Measurements from ENCODE around the gene MOB3C. TPM values are rescaled to one million over a fixed set of nuclear protein-coding genes. Genes with fewer than 3 reads are reported as not detected.

The MOB3C gene
- polyA plus RNA-seq, 1 donor from 2014 or later, result 0.41 TPM

DNA sequence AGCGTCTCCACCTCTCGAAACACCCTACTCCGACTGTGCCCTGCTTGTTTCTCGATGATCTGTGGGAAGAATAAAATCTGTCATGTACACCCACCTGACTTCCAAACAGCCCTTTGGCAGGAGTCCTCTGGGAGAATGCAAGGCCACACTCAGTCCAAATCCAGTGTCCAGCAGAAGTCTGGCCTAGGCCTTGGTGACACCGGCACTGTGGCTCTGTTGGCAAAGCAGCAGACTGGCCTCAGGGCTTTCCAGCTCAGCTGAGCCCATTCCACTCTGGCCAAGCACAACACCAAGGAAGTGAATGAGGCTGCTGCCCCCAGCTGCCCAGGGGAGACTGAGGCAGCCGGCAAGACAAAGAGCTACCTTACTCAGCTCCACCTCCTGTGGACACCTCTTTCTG lies 40.0 kb downstream of the MOB3C start:
- Histone ChIP-seq H3K27me3 (ENCODE audit: insufficient read depth, low read depth, low read length) (no peaks in the 10 kb centered on the region), H4K20me1 (ENCODE audit: insufficient read depth) (no peaks in the 10 kb centered on the region), H2AFZ (ENCODE audit: low read depth, low read length) (no peak overlapping the region), H3K4me3 (ENCODE audit: low read length) (no peak overlapping the region), H3K9me2 (ENCODE audit: insufficient read depth, low read length) (no peaks in the 10 kb centered on the region), H3K79me2 (replicated peaks; ENCODE audit: insufficient read depth, low read length) (no peaks in the 10 kb centered on the region), H3K36me3 (ENCODE audit: insufficient read depth, low read length) (no peaks in the 10 kb centered on the region), H3K4me2 (ENCODE audit: low read length) (no peak overlapping the region), H3K9me3 (ENCODE audit: low read length) (no peaks in the 10 kb centered on the region), H3K27ac (ENCODE audit: low read length) (no peak overlapping the region), H3K9ac (ENCODE audit: low read length) (no peak overlapping the region), H3F3A (ENCODE audit: insufficient read depth, low read length, poor library complexity, severe bottlenecking) (no peaks in the 10 kb centered on the region)
- TF ChIP-seq, protein P1, sequence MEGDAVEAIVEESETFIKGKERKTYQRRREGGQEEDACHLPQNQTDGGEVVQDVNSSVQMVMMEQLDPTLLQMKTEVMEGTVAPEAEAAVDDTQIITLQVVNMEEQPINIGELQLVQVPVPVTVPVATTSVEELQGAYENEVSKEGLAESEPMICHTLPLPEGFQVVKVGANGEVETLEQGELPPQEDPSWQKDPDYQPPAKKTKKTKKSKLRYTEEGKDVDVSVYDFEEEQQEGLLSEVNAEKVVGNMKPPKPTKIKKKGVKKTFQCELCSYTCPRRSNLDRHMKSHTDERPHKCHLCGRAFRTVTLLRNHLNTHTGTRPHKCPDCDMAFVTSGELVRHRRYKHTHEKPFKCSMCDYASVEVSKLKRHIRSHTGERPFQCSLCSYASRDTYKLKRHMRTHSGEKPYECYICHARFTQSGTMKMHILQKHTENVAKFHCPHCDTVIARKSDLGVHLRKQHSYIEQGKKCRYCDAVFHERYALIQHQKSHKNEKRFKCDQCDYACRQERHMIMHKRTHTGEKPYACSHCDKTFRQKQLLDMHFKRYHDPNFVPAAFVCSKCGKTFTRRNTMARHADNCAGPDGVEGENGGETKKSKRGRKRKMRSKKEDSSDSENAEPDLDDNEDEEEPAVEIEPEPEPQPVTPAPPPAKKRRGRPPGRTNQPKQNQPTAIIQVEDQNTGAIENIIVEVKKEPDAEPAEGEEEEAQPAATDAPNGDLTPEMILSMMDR (IDR thresholded peaks at IDR 0.05; ENCODE audit: poor library complexity, severe bottlenecking), result no peak
- TF ChIP-seq TAF1 (IDR thresholded peaks at IDR 0.05; ENCODE audit: low read depth), result no peak
- TF ChIP-seq MXI1 (conservative IDR thresholded peaks at IDR 0.05; ENCODE audit: poor library complexity, severe bottlenecking), result no peak
- TF ChIP-seq, protein P2, sequence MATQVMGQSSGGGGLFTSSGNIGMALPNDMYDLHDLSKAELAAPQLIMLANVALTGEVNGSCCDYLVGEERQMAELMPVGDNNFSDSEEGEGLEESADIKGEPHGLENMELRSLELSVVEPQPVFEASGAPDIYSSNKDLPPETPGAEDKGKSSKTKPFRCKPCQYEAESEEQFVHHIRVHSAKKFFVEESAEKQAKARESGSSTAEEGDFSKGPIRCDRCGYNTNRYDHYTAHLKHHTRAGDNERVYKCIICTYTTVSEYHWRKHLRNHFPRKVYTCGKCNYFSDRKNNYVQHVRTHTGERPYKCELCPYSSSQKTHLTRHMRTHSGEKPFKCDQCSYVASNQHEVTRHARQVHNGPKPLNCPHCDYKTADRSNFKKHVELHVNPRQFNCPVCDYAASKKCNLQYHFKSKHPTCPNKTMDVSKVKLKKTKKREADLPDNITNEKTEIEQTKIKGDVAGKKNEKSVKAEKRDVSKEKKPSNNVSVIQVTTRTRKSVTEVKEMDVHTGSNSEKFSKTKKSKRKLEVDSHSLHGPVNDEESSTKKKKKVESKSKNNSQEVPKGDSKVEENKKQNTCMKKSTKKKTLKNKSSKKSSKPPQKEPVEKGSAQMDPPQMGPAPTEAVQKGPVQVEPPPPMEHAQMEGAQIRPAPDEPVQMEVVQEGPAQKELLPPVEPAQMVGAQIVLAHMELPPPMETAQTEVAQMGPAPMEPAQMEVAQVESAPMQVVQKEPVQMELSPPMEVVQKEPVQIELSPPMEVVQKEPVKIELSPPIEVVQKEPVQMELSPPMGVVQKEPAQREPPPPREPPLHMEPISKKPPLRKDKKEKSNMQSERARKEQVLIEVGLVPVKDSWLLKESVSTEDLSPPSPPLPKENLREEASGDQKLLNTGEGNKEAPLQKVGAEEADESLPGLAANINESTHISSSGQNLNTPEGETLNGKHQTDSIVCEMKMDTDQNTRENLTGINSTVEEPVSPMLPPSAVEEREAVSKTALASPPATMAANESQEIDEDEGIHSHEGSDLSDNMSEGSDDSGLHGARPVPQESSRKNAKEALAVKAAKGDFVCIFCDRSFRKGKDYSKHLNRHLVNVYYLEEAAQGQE (IDR thresholded peaks at IDR 0.05; ENCODE audit: borderline replicate concordance), result no peak
- TF ChIP-seq SMC3 (conservative IDR thresholded peaks at IDR 0.05; ENCODE audit: poor library complexity), result no peak

DNA sequence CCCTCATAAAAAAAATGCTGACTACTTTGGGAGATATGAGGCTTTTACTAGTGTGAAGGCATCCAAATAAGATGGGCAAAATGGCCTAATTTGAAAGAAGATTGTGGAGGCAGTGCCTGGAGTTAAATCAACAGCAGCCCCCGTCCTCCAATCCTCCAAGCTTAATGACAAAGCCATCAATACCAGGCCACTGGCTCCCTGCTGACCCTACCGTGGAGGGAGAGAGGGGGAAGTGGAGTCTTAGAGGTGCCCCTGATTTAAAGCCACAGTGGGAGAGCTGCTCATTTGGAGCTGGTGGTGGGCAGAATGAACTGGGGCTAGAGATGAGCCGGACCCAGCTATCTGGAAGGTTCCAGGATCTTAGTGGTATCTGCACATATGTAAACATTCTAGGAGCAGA lies 40.8 kb downstream of the MOB3C start:
- TF ChIP-seq SMC3 (conservative IDR thresholded peaks at IDR 0.05; ENCODE audit: poor library complexity) (no peak), EZH2 (IDR thresholded peaks at IDR 0.05; ENCODE audit: borderline replicate concordance, insufficient read depth, low read length, poor library complexity, severe bottlenecking) (no peak), RAD21 (conservative IDR thresholded peaks at IDR 0.05) (no peak), MXI1 (conservative IDR thresholded peaks at IDR 0.05; ENCODE audit: poor library complexity, severe bottlenecking) (no peak), POLR2AphosphoS5 (IDR thresholded peaks at IDR 0.05) (no peak), EP300 (conservative IDR thresholded peaks at IDR 0.05; ENCODE audit: poor library complexity, severe bottlenecking) (no peak), TAF1 (IDR thresholded peaks at IDR 0.05; ENCODE audit: low read depth) (no peak)
- TF ChIP-seq, protein P2 (IDR thresholded peaks at IDR 0.05; ENCODE audit: borderline replicate concordance), result no peak
- TF ChIP-seq, protein P1 (IDR thresholded peaks at IDR 0.05; ENCODE audit: poor library complexity, severe bottlenecking), result no peak

More for the DNA sequence above, 40.8 kb downstream of the MOB3C start:
- Histone ChIP-seq H3K9ac (ENCODE audit: low read length) (no peak overlapping the region), H3K4me2 (ENCODE audit: low read length) (no peak overlapping the region), H3K4me3 (ENCODE audit: low read length) (no peak overlapping the region), H3K9me3 (ENCODE audit: low read length) (no peaks in the 10 kb centered on the region), H3K79me2 (replicated peaks; ENCODE audit: insufficient read depth, low read length) (no peaks in the 10 kb centered on the region), H3K27me3 (ENCODE audit: insufficient read depth, low read depth, low read length) (no peaks in the 10 kb centered on the region), H2AFZ (ENCODE audit: low read depth, low read length) (no peak overlapping the region), H3K9me2 (ENCODE audit: insufficient read depth, low read length) (no peaks in the 10 kb centered on the region), H4K20me1 (ENCODE audit: insufficient read depth) (no peaks in the 10 kb centered on the region), H3F3A (ENCODE audit: insufficient read depth, low read length, poor library complexity, severe bottlenecking) (no peaks in the 10 kb centered on the region), H3K36me3 (ENCODE audit: insufficient read depth, low read length) (no peaks in the 10 kb centered on the region), H3K27ac (ENCODE audit: low read length) (no peak overlapping the region)

Data from neural cell (in vitro differentiated cells).